Measurements from ENCODE around the gene MYO5B.

MYO5B gene

DNA sequence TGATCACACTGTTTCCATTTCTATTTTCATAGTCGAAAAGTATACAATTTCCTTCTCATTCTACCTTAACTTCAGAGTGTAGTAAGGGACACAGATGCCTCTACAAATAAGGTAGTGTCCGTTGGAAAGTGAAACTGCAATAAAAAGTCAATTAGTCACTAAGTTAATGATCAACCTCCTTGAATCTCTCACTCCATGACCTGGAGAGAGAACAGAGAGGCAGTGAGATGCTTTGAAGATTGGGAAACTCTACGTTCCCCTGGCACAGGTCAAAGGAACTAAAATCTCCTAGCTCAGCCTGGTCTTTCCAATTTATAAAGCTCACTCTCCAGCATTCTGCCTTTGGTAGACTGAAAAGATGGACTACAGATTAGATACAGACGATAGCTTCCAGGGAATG lies 227.8 kb downstream of the MYO5B start:
- DNase-seq (ENCODE audit: low spot score): no peak

GRCh38 chr18:49966090-49966489 lies 228.9 kb downstream of the MYO5B start:
- no peak for DNase-seq (ENCODE audit: low spot score)

DNA sequence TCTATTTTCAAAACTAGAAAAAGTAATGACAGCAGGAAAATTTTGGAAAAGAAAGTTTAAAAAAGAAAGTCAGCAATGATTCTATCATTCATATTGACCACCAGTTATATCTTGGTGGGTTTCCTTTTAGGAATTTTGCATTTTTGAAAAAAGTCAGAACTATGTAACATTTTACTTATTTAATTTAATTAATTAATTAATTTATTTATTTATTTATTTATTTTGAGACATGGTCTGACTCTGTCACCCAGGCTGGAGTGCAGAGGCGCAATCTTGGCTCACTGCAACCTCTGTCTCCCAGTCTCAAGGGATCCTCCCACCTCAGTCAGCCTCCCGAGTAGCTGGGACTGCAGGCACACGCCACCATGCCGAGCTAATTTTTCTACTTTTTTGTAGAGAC lies 231.7 kb downstream of the MYO5B start:
- DNase-seq (ENCODE audit: low spot score): no peak

DNA sequence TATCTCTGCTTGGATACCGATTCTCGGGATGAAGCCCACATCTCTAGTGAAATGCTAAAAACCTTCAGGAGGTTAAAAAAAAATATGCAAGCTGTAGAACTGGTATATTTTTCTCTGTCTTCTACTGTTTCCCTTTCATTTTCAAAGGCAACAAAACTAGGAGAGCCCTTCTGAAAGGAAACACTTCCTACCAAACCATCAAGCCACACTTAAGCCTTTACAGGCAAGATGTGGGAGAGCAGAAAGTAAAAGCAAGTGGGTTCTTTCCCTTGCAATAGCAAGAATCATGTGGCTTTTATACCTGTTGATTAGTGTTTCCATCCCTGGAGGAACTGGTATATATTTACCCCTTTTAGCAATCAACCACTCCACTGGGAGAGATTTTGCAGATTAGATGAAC lies 233.7 kb downstream of the MYO5B start:
- no peak for DNase-seq (ENCODE audit: low spot score)

DNA sequence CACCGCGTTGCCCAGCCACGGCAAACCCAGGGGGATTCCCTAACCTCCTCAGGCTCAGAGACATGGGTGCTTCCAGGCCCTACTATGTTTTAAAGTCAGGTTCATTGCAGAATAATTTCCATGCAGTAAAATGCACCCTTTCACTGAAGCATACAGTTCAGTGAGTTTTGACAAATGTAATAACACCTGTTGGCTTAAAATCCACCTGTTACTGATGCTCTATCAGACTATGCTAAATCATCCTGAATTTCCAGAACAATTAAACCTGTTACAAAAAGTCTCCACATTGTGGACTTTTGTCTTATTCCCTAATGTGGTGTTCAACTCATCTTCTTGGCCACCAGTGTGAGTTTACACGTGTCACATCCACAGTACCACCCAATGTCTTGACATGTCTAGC lies 234.6 kb downstream of the MYO5B start:
- no peak for DNase-seq (ENCODE audit: low spot score)

DNA sequence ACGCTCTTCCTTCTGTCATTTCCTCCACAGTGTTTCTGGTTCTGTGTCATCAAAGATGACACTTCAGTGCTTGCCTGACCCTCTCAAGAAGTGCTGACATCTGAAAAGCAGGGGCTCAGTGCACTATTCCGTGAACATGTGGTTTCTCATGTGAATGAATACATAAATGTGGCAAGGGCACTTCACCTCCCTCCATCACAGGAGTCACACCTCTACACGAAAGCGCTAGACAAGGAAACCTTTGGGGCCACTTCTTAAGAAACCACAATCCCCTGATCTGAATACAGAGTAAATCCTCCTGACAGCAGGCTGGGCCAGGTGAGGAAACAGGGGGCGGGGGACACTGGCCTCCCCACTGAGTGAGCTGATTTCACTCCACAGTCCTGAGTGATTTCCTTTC lies 235.8 kb downstream of the MYO5B start:
- no peak for DNase-seq (ENCODE audit: low spot score)

GRCh38 chr18:49955263-49955662 lies 239.7 kb downstream of the MYO5B start:
- DNase-seq (ENCODE audit: low spot score): no peak

- no peak for DNase-seq (ENCODE audit: low spot score)
Observed at GRCh38 chr18:49953391-49953790, 241.6 kb downstream of the MYO5B start.

GRCh38 chr18:49949951-49950395 lies 245.0 kb downstream of the MYO5B start:
- DNase-seq (ENCODE audit: low spot score): no peak

DNA sequence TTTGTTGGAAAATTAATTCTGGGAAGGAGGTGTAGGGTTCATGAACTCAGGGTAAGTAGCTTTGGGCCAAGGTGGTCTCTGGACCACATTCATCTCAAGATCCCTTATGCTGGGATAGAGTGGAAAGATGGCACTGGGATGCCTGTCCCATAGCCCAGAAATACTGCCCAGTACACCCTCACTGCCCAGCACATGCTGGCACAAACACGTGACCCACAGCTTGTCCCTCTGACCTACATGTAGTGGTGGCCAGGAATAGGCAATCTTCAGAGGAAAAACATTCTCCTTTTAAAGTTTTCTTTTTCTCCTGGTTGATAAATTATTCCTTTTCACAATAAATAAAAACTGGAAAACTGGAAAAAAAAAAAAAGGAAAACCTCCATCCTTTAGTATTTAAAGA lies 246.0 kb downstream of the MYO5B start:
- no peak for DNase-seq (ENCODE audit: low spot score)

- DNase-seq (ENCODE audit: low spot score): no peak
Observed at GRCh38 chr18:49944663-49945062, 250.3 kb downstream of the MYO5B start.

- no peak for DNase-seq (ENCODE audit: low spot score)
Observed at GRCh38 chr18:49936821-49937220, 258.1 kb downstream of the MYO5B start.

- no peak for DNase-seq (ENCODE audit: low spot score)
Observed at GRCh38 chr18:49935215-49935614, 259.7 kb downstream of the MYO5B start.

- DNase-seq (ENCODE audit: low spot score): no peak
Observed at GRCh38 chr18:49934457-49934856, 260.5 kb downstream of the MYO5B start.

GRCh38 chr18:49933530-49934128 lies 261.3 kb downstream of the MYO5B start:
- no peak for DNase-seq (ENCODE audit: low spot score)

- no peak for DNase-seq (ENCODE audit: low spot score)
Observed at GRCh38 chr18:49931760-49932159, 263.2 kb downstream of the MYO5B start.

DNA sequence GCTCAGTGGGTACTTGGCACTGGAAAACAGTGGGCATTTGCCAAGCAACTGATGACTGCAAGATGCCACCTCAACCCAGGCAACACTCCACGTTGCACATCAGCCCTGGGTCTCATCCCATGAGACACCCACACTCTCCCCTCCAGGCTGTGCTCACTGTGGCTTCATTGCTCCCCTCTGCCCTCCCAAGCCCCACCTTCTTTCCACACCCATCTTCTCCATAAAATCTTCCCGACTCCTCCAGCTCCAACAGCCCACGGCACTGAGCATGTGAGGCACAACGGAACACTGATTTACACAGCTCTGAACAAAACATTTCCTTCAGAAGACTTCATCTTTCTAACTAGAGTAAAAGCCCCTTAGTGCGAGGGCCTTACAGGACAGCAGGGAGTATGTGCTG lies 263.8 kb downstream of the MYO5B start:
- DNase-seq (ENCODE audit: low spot score): no peak

DNA sequence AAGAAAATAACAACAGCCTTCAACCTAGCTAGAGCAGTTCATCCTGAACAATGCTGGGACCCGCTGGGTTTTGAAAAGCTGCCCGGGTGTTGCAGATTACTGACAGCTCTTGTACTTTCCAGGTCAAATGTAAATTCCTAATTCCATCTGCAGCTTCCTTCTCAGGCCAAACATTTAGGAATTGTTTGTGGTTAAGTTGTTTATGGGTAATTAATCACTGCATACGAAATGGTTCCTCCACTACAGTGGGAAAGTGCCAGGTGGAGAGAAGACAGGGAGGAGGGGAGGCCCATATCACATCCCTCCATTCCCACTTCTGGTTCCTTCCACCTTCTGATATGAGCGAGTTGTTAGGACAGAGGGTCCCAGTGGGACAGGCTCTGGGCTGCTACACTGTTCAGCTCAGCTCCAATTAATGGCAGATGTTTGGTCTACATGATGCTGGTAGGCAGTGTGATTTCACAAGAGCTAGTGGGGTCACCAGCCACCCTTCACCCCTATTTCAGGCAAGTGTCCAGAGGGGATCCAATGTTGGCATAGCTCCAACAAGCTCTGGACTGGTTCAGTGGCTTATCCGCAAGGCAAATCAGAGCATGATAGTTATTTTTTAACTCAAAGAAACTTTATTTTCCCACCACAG lies 268.7 kb downstream of the MYO5B start:
- no peak for DNase-seq (ENCODE audit: low spot score)

DNA sequence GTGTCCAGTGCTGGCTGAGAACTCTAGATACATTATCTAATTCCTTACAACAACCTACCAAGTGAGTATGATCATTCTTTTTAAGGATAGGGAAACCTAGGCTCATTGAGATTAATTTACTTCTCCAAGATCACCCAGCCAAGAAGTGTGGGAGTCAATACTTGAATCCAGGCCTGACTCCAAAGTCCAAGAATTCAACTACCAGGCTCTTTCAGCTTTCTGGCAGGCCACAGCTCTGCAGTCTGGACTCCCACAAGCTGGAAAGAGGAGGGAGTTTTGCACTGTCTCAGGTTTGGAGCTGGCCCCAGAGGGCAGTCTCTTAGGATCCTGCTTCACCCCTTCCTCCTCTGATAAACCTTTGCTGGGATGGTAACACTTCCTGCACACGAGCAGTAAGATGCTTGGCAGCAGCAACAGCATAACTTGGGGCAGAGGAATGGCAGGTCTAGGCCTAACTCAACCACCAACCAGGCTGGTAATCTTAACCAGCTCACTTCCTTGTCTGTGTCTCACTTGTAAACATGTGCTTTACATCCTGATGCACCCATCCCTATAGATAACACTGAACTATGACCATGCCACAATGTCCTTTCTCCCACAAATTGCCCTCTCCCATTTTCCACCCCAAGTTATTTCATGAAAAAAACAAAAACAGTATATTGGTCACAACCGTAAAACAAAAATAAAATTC lies 270.5 kb downstream of the MYO5B start:
- DNase-seq (ENCODE audit: low spot score): no peak

GRCh38 chr18:49922228-49922627 lies 272.7 kb downstream of the MYO5B start:
- no peak for DNase-seq (ENCODE audit: low spot score)

GRCh38 chr18:49921318-49921985 lies 273.5 kb downstream of the MYO5B start:
- no peak for DNase-seq (ENCODE audit: low spot score)

GRCh38 chr18:49920731-49921130 lies 274.2 kb downstream of the MYO5B start:
- DNase-seq (ENCODE audit: low spot score): no peak

GRCh38 chr18:49917742-49918141 lies 277.2 kb downstream of the MYO5B start:
- DNase-seq (ENCODE audit: low spot score): no peak

Data from germinal center (tissue), 1 donor.